HepG2 (cell line): ENCODE measurements around the gene PDGFRB. TPM values are rescaled to one million over a fixed set of nuclear protein-coding genes. Genes with fewer than 3 reads are reported as not detected.

Source experiments
- ATAC-seq: fragments of 200-7000 bp; cut with Tn5 transposase; 3 replicates; pipeline ENCODE4 v1.9.1; 2020; ENCODE audit warnings: mild to moderate bottlenecking, moderate library complexity
- BruUV-seq: library from RNA; stranded (reverse); fragments of 400-500 nt; replicated peaks from 2 replicates; lab custom pipeline; 2021; lab: Mats Ljungman, UMichigan
- CTCF ChIA-PET: fragments of 300-600 bp; formaldehyde crosslinking; extraction: SDS; loops from one replicate; lab custom pipeline; 2021; ENCODE audit warnings: low total read pairs, inconsistent platforms, low intra/inter-chr PET ratio; lab: Yijun Ruan, JAX
- POLR2A ChIA-PET: fragments of 350-600 bp; sonication (Branson Sonifier 250); formaldehyde crosslinking; loops from one replicate; lab custom pipeline; 2020; ENCODE audit warnings: antibody characterized with exemption, inconsistent platforms; lab: Yijun Ruan, JAX
- DNase-seq: peaks from one replicate; pipeline ENCODE4 v3.0.0-alpha.2; 2015; ENCODE audit warnings: low spot score
- FAIRE-seq: peaks from 3 replicates; lab custom pipeline; 2011; peaks lifted over from hg19 to GRCh38; lab: Jason Lieb, UNC
- H2AFZ ChIP-seq: one replicate; pipeline ENCODE4 v1.6.1; 2011; ENCODE audit warnings: low read length, inconsistent platforms
- H3K27ac ChIP-seq: fragments of 300-600 bp; 3 replicates; pipeline ENCODE4 v1.8.0; 2011; ENCODE audit warnings: mixed run types, mild to moderate bottlenecking, mixed read lengths, low read length, inconsistent platforms; ENCODE audit not compliant: insufficient read depth; ENCODE audit errors: extremely low read length
- H3K27me3 ChIP-seq, 2 experiments: fragments of 200-600 bp in 1 of 2; 2 replicates in 1 of 2; 3 replicates in 1 of 2; pipeline versions ENCODE4 v1.6.0 to v1.8.0; 2011; ENCODE audit warnings: low read length in 2 of 2, mild to moderate bottlenecking in 2 of 2, moderate library complexity in 2 of 2, inconsistent platforms in 1 of 2; ENCODE audit not compliant: insufficient read depth in 2 of 2, control insufficient read depth in 1 of 2
- H3K36me3 ChIP-seq, 2 experiments: fragments of 200-600 bp in 1 of 2; replicated peaks in 1 of 2; 2 replicates in 1 of 2; 3 replicates in 1 of 2; pipeline versions ENCODE4 v1.5.1 to v1.8.0; 2011; ENCODE audit warnings: low read length in 2 of 2, inconsistent platforms in 1 of 2; ENCODE audit not compliant: insufficient read depth in 2 of 2, control insufficient read depth in 1 of 2
- H3K4me1 ChIP-seq: 2 replicates; pipeline ENCODE4 v1.5.1; 2012; ENCODE audit warnings: low read length, inconsistent platforms; ENCODE audit not compliant: insufficient read depth
- H3K4me2 ChIP-seq: 2 replicates; pipeline ENCODE4 v1.6.0; 2011; ENCODE audit warnings: low read depth, low read length, inconsistent platforms
- H3K4me3 ChIP-seq, 3 experiments: fragments of 200-600 bp in 1 of 3; sonication (generic), shearing (Covaris generic) in 1 of 3; replicated peaks in 1 of 3; 2 replicates each; pipeline ENCODE4 v1.5.1; 2011 to 2016; ENCODE audit warnings: low read length in 3 of 3, inconsistent platforms in 2 of 3, low read depth in 2 of 3, mild to moderate bottlenecking in 2 of 3, control low read depth in 1 of 3, mixed read lengths in 1 of 3; ENCODE audit not compliant: insufficient read depth in 1 of 3
- H3K79me2 ChIP-seq: one replicate; pipeline ENCODE4 v1.6.1; 2011; ENCODE audit warnings: low read length, inconsistent platforms; ENCODE audit not compliant: insufficient read depth
- H3K9ac ChIP-seq: 2 replicates; pipeline ENCODE4 v1.6.0; 2011; ENCODE audit warnings: mild to moderate bottlenecking, low read depth, low read length, inconsistent platforms; ENCODE audit not compliant: insufficient read depth
- H3K9me3 ChIP-seq: 2 replicates; pipeline ENCODE4 v1.5.1; 2012; ENCODE audit warnings: mild to moderate bottlenecking, low read length
- H4K20me1 ChIP-seq: 2 replicates; pipeline ENCODE4 v1.6.0; 2011; ENCODE audit warnings: inconsistent platforms, mild to moderate bottlenecking, low read length, moderate library complexity; ENCODE audit not compliant: insufficient read depth
- KLF9 ChIP-seq: IDR thresholded peaks from 2 replicates; pipeline ENCODE4 v1.6.1; 2016; ENCODE audit warnings: low read depth
- LCORL ChIP-seq, 2 experiments: fragments of 450-650 bp in 1 of 2; sonication (generic) in 1 of 2; formaldehyde crosslinking in 1 of 2; IDR thresholded peaks; 2 replicates each; pipeline versions ENCODE4 v1.5.0 to v1.6.1; 2017 to 2020; ENCODE audit warnings: antibody characterized with exemption in 1 of 2, missing genetic modification reagents in 1 of 2
- MTA3 ChIP-seq: sonication (generic); formaldehyde crosslinking; IDR thresholded peaks from 2 replicates; pipeline ENCODE4 v1.4.0; 2020; ENCODE audit warnings: missing genetic modification reagents
- NR2F6 ChIP-seq, 2 experiments: IDR thresholded peaks; 2 replicates each; pipeline ENCODE4 v1.6.1; 2016; ENCODE audit warnings: antibody characterized with exemption in 1 of 2, mild to moderate bottlenecking in 1 of 2
- RARA ChIP-seq: IDR thresholded peaks from 2 replicates; pipeline ENCODE4 v1.6.1; 2016; ENCODE audit warnings: missing genetic modification reagents, missing compliant biosample characterization
- ZBTB21 ChIP-seq: sonication (generic); formaldehyde crosslinking; IDR thresholded peaks from 2 replicates; pipeline ENCODE4 v1.4.0; 2020; ENCODE audit warnings: missing genetic modification reagents
- ZNF12 ChIP-seq: sonication (generic); formaldehyde crosslinking; IDR thresholded peaks from 2 replicates; pipeline ENCODE4 v1.5.0; 2020; ENCODE audit warnings: missing genetic modification reagents
- WGBS: methylation state at CpG from one replicate; pipeline ENCODE4 v1.1.6; 2017; ENCODE audit warnings: low lambda C conversion rate; 5-methylcytosine and 5-hydroxymethylcytosine counted together
- in situ Hi-C: cut with HindIII; loops from 2 replicates; pipeline ENCODE4 v1.10.0; 2017; ENCODE audit warnings: low pct_unique_long_range_greater_than_20kb; ENCODE audit not compliant: extremely low pct_ligation_motif_present
- intact Hi-C: fragments of 100-400 bp; cut with micrococcal nuclease; formaldehyde crosslinking; loops from one replicate; pipeline ENCODE4 v1.10.0; 2022; ENCODE audit not compliant: unreplicated experiment
- polyA plus RNA-seq, 8 experiments: library from polyadenylated mRNA; depleted of rRNA in 3 of 8; stranded (reverse) in 7 of 8; unstranded in 1 of 8; fragments of >200 nt; fragmentation: Illumina TruSeq in 4 of 8; extraction: Trizol in 4 of 8; gene quantifications; 2 replicates each; pipeline versions ENCODE4 v1.2.1 to v1.2.3, GENCODE V29; 2011 to 2016; ENCODE audit warnings: low read depth in 4 of 8, missing spikeins in 1 of 8, mixed read lengths in 1 of 8; ENCODE audit not compliant: insufficient read depth in 1 of 8
- total RNA-seq, 5 experiments: library from RNA; depleted of rRNA; stranded (reverse); fragments of >200 nt; fragmentation: Illumina TruSeq; extraction: Trizol; gene quantifications; 2 replicates each; pipeline ENCODE4 v1.2.3, GENCODE V29; 2016; ENCODE audit warnings: low read depth in 1 of 5
- TF ChIP-seq, protein P1 (sequence below): sonication (generic); formaldehyde crosslinking; conservative IDR thresholded peaks from 2 replicates; pipeline ENCODE4 v1.4.0; 2020; ENCODE audit warnings: missing genetic modification reagents

PDGFRB gene
- total and polyA plus RNA-seq, 2 of the 13 experiments (the other 11 are each of a cell fraction or from before 2014, with no cell fraction given) = 4.0 to 21.0 TPM

DNA sequence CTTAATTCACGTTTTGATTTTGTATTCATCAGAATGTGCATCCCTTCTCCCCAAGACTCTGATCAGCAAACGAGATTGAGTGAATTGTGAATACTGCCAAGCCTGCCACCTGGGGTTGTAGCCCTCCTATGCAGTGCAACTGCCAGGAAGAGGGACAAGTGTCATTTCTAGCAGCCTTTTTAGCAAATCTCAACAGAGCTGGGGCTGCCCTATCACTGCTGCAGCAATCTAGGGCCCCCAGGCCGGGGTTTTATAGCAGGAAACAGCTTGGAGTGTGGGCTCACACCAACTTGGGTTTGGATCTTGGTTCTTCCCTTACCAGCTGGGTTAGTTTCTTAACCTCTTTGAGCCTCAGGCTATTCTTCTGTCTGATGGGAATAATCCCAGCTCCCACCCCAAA is 73.3 kb downstream of the PDGFRB start:
- in situ Hi-C loops = no loop called here
- Histone ChIP-seq H3K4me2 (no peak overlapping the region), H4K20me1 (no peaks in the 10 kb centered on the region), H3K27me3 (peaks cover 2 to 49% of the 10 kb centered on the region in 2 experiments)
- TF ChIP-seq ZBTB21 (CRISPR knock-in tag) (no peak), RARA (CRISPR knock-in tag) (no peak), NR2F6 (IDR thresholded peaks at IDR 0.05) (no peak), NR2F6 (CRISPR knock-in tag; IDR thresholded peaks at IDR 0.05) (no peak), MTA3 (CRISPR knock-in tag) (no peak), LCORL (IDR thresholded peaks at IDR 0.05) (no peak), LCORL (CRISPR knock-in tag; IDR thresholded peaks at IDR 0.05) (no peak), ZNF12 (CRISPR knock-in tag) (no peak), KLF9 (CRISPR knock-in tag) (no peak)
- TF ChIP-seq, protein P1, sequence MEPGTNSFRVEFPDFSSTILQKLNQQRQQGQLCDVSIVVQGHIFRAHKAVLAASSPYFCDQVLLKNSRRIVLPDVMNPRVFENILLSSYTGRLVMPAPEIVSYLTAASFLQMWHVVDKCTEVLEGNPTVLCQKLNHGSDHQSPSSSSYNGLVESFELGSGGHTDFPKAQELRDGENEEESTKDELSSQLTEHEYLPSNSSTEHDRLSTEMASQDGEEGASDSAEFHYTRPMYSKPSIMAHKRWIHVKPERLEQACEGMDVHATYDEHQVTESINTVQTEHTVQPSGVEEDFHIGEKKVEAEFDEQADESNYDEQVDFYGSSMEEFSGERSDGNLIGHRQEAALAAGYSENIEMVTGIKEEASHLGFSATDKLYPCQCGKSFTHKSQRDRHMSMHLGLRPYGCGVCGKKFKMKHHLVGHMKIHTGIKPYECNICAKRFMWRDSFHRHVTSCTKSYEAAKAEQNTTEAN = no peak
- TF ChIP-seq, all 625 proteins: peak for 0
- no TSS peak for BruUV-seq
- Histone ChIP-seq H3K79me2 (no peaks in the 10 kb centered on the region), H3K27ac (no peak overlapping the region), H3K4me3 (no peak overlapping the region), H3K9me3 (no peaks in the 10 kb centered on the region), H3K36me3 (no peaks in the 10 kb centered on the region), H2AFZ (no peak overlapping the region), H3K9ac (no peak overlapping the region), H3K4me1 (peaks cover 17% of the 10 kb centered on the region)
- CTCF ChIA-PET = no interaction called here
- ATAC-seq = no peak
- intact Hi-C loops = no loop called here
- WGBS = 0% methylated on average over 2 of the region's 3 CpGs
- DNase-seq = no peak
- POLR2A ChIA-PET = no interaction called here
- FAIRE-seq = no peak
